ENCODE measurements around the gene PINLYP. TPM values are rescaled to one million over a fixed set of nuclear protein-coding genes. Genes with fewer than 3 reads are reported as not detected.

Gene PINLYP
- total and polyA plus RNA-seq, 2 of the 13 experiments (the other 11 are each of a cell fraction or from before 2014, with no cell fraction given): 0.21 to 0.24 TPM

- TF ChIP-seq PAWR (CRISPR knock-in tag; IDR thresholded peaks at IDR 0.05; ENCODE audit: borderline replicate concordance) (no peak), ZNF766 (CRISPR knock-in tag; IDR thresholded peaks at IDR 0.05; ENCODE audit: borderline replicate concordance) (no peak), GATAD1 (CRISPR knock-in tag; IDR thresholded peaks at IDR 0.05) (peak; percentile 45; the same call in 1 of the 2 replicates), GABPA (IDR thresholded peaks at IDR 0.05; ENCODE audit: low read depth, low read length) (no peak), GABPA (CRISPR knock-in tag; IDR thresholded peaks at IDR 0.05; ENCODE audit: low read depth) (no peak), ZNF180 (CRISPR knock-in tag; IDR thresholded peaks at IDR 0.05; ENCODE audit: borderline replicate concordance, low read depth) (no peak), NFRKB (IDR thresholded peaks at IDR 0.05) (no peak), MAFK (conservative IDR thresholded peaks at IDR 0.05 in 1 of 2, IDR thresholded peaks at IDR 0.05 in 1 of 2; ENCODE audit: low read length in 2 of 2) (no peak), MYC (CRISPR knock-in tag; IDR thresholded peaks at IDR 0.05; ENCODE audit: borderline replicate concordance) (peak; percentile 68), IRF1 (CRISPR knock-in tag; IDR thresholded peaks at IDR 0.05; ENCODE audit: low read depth) (no peak), ZNF607 (CRISPR knock-in tag; IDR thresholded peaks at IDR 0.05; ENCODE audit: borderline replicate concordance) (peak; percentile 67; the same call in 1 of the 2 replicates), ZFX (CRISPR knock-in tag; IDR thresholded peaks at IDR 0.05; ENCODE audit: low read depth) (peak; percentile 74), MAX (IDR thresholded peaks at IDR 0.05) (peak; percentile 69), ZNF691 (CRISPR knock-in tag; IDR thresholded peaks at IDR 0.05; ENCODE audit: borderline replicate concordance, low read depth) (peak; percentile 62; the same call in 1 of the 2 replicates), MAFF (IDR thresholded peaks at IDR 0.05; ENCODE audit: low read depth, low read length) (no peak), ZNF776 (CRISPR knock-in tag; IDR thresholded peaks at IDR 0.05) (peak; percentile 32; the same call in 1 of the 2 replicates), ZMAT3 (CRISPR knock-in tag; conservative IDR thresholded peaks at IDR 0.05) (no peak), HES4 (CRISPR knock-in tag; IDR thresholded peaks at IDR 0.05; ENCODE audit: borderline replicate concordance) (0 out of 2 replicates have a peak, but pooled peaks have one; percentile 39), NR1H2 (CRISPR knock-in tag; IDR thresholded peaks at IDR 0.05; ENCODE audit: borderline replicate concordance, low read depth) (no peak), ARHGAP35 (CRISPR knock-in tag; IDR thresholded peaks at IDR 0.05; ENCODE audit: borderline replicate concordance) (no peak; the same call in 1 of the 2 replicates), ISX (CRISPR knock-in tag; conservative IDR thresholded peaks at IDR 0.05) (no peak), MED8 (CRISPR knock-in tag; IDR thresholded peaks at IDR 0.05; ENCODE audit: insufficient replicate concordance) (no peak), RAD51 (IDR thresholded peaks at IDR 0.05; ENCODE audit: borderline replicate concordance) (no peak), KLF9 (CRISPR knock-in tag; IDR thresholded peaks at IDR 0.05; ENCODE audit: low read depth) (no peak), ZNF850 (CRISPR knock-in tag; conservative IDR thresholded peaks at IDR 0.05) (no peak), RFX5 (IDR thresholded peaks at IDR 0.05; ENCODE audit: low read depth, low read length) (no peak), EED (CRISPR knock-in tag; IDR thresholded peaks at IDR 0.05) (peak; percentile 29; the same call in 1 of the 2 replicates), HNF4G (IDR thresholded peaks at IDR 0.05; ENCODE audit: borderline replicate concordance, low read depth, low read length) (peak; percentile 29; the same call in 1 of the 2 replicates), HNF4G (CRISPR knock-in tag; IDR thresholded peaks at IDR 0.05; ENCODE audit: borderline replicate concordance, low read depth) (peak; percentile 36; the same call in 1 of the 2 replicates), TEAD3 (CRISPR knock-in tag; optimal IDR thresholded peaks at IDR 0.05; ENCODE audit: borderline replicate concordance) (peak; percentile 40)
Measured at GRCh38 chr19:43526884-43527859, 48.4 kb upstream of the PINLYP start, which contains the start of gene ETHE1 (continued).

Data from HepG2 (cell line).